Measurements from ENCODE around the gene SLC25A4. TPM values are rescaled to one million over a fixed set of nuclear protein-coding genes. Genes with fewer than 3 reads are reported as not detected.

SLC25A4 gene
- total RNA-seq, 4 donors from 2014 or later, result 135 to 158 (median 140) TPM

DNA sequence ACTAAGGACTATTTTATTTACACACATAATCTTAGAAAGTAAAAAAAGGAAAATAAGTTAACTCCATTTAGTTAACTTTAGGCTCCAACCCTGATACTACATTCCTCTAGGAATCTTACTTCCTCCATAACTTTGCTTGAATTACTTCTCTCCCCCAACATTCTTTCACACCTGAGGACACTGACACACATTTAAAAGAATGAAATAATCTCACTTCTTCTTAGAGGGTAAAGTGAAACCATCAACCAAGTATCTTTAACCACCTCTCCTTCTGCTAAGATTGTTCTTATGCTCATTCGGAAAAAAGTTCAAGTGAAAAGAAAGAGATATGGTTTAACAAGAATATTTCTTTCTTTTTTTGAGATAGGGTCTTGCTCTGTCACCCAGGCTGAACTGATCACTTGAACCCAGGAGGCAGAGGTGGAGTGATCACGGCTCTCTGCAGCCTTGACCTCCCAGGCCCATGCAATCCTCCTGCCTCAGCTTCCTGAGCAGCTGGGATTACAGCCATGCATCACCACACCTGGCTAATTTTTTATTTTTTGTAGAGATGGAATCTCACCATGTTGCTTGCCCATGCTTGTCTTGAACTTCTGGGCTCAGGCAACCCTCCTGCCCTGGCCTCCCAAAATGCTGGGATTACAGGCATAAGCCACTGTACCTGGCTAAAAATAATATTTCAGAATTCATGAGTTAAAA is 28.5 kb downstream of the SLC25A4 start:
- DNase-seq (ENCODE audit: extremely low spot score), result no peak
- 98% methylated on average over 2 of the region's 2 CpGs for WGBS
- H3K4me3 ChIP-seq, result no peak overlapping the region
- H3K4me1 ChIP-seq, result peaks cover 0 to 18% (median 10%) of the 10 kb centered on the region in 4 donors
- intact Hi-C loops (cut with DNase I), result no loop called here
- no peaks in the 10 kb centered on the region for H3K27me3 ChIP-seq
- no peak overlapping the region for H3K27ac ChIP-seq (replicated peaks in 1 of 4)
- H3K36me3 ChIP-seq, result peaks cover 3 to 37% (median 17%) of the 10 kb centered on the region in 4 donors
- TF ChIP-seq POLR2A (IDR thresholded peaks at IDR 0.05; ENCODE audit: low read depth) (no peak), EP300 (IDR thresholded peaks at IDR 0.05) (no peak)
- TF ChIP-seq, protein P1, sequence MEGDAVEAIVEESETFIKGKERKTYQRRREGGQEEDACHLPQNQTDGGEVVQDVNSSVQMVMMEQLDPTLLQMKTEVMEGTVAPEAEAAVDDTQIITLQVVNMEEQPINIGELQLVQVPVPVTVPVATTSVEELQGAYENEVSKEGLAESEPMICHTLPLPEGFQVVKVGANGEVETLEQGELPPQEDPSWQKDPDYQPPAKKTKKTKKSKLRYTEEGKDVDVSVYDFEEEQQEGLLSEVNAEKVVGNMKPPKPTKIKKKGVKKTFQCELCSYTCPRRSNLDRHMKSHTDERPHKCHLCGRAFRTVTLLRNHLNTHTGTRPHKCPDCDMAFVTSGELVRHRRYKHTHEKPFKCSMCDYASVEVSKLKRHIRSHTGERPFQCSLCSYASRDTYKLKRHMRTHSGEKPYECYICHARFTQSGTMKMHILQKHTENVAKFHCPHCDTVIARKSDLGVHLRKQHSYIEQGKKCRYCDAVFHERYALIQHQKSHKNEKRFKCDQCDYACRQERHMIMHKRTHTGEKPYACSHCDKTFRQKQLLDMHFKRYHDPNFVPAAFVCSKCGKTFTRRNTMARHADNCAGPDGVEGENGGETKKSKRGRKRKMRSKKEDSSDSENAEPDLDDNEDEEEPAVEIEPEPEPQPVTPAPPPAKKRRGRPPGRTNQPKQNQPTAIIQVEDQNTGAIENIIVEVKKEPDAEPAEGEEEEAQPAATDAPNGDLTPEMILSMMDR (IDR thresholded peaks at IDR 0.05), result no peak
- no peaks in the 10 kb centered on the region for H3K9me3 ChIP-seq

GRCh38 chr4:185179488-185179887 is 36.4 kb downstream of the SLC25A4 start:
- 90% methylated on average over 3 of the region's 3 CpGs for WGBS
- no peaks in the 10 kb centered on the region for H3K9me3 ChIP-seq
- intact Hi-C loops (cut with DNase I), result no loop called here

DNA sequence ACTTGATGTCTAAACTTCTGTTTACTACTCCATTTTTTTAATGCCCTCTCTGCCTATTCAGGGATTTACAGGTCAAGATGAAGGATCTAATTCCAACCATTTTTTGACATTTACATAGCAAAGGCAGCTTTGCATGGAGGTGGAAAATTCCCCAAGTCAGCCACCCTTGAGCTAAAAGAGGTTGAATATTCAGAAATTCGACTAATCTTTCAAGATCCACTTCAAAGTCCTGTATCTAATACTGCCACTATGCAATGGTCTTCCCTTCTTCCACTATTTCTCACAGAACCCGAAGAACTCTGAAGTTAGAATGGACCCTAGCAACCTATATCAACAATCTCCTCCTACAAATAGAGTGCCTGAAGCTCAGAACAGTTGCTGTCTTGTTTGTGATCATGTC is 39.2 kb downstream of the SLC25A4 start:
- WGBS, result 76% methylated on average over 2 of the region's 2 CpGs
- intact Hi-C loops (cut with DNase I), result loop anchor here (5.0 kb wide), 1 partner anchor 35 kb away; no protein-coding TSS in a partner anchor

More at GRCh38 chr4:185179488-185179887, 36.4 kb downstream of the SLC25A4 start:
- no peaks in the 10 kb centered on the region for H3K27me3 ChIP-seq
- no peak overlapping the region for H3K27ac ChIP-seq (replicated peaks in 1 of 4)
- TF ChIP-seq, protein P1 (IDR thresholded peaks at IDR 0.05), result no peak
- TF ChIP-seq POLR2A (IDR thresholded peaks at IDR 0.05; ENCODE audit: low read depth) (no peak), POLR2AphosphoS5 (IDR thresholded peaks at IDR 0.05) (no peak), EP300 (IDR thresholded peaks at IDR 0.05) (no peak)
- peaks cover 0 to 27% (median 6%) of the 10 kb centered on the region in 4 donors for H3K4me1 ChIP-seq
- DNase-seq (ENCODE audit: extremely low spot score), result no peak
- H3K36me3 ChIP-seq, result peaks cover 0 to 11% (median 5%) of the 10 kb centered on the region in 4 donors
- no peak overlapping the region for H3K4me3 ChIP-seq

DNA sequence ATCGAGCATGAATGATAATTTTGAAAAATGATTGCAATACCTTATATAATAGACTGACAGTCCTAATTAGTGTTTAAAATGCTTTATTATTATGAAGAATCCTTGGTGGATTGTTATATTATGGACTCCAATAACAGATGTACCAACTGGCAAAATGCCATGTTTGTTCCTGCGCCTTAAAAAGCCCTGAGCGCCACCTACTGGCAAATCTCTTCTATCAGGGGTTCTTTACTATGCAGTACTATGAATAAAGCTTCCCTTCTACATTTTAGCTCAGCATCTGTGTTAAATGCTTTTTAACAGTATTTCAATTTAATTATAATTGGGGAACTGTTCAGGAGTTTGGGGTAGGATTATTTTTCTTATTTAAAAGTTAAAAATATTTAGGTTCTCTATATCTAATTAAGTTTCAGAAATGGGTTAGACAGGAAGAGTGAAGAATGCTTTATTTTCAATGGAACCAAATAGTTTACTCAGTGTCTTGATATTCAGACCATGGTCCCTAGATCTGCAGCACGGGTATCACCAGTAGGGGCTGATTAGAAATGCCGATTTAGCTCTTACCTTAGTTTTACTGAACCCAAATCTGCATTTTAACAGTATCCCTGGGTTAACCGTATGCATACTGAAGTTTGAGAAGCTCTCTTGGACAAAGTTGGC is 40.7 kb downstream of the SLC25A4 start:
- H3K27ac ChIP-seq (replicated peaks in 1 of 4), result peak overlapping the region in 1 of 4 donors; percentile 16
- WGBS, result 46% methylated on average over 6 of the region's 6 CpGs
- intact Hi-C loops (cut with DNase I), result loop anchor here (5.0 kb wide), 1 partner anchor 36 kb away; no protein-coding TSS in a partner anchor
- peaks cover 0 to 13% (median 8%) of the 10 kb centered on the region in 4 donors for H3K36me3 ChIP-seq
- no peak for DNase-seq (ENCODE audit: extremely low spot score)
- H3K4me1 ChIP-seq, result peaks cover 0 to 34% (median 17%) of the 10 kb centered on the region in 4 donors
- H3K4me3 ChIP-seq, result no peak overlapping the region
- no peaks in the 10 kb centered on the region for H3K27me3 ChIP-seq
- TF ChIP-seq, protein P1 (IDR thresholded peaks at IDR 0.05), result peak; percentile 77 to 89 (median 79)
- no peak for TF ChIP-seq EP300 (IDR thresholded peaks at IDR 0.05)
- TF ChIP-seq POLR2AphosphoS5 (IDR thresholded peaks at IDR 0.05), result peak; percentile 20 to 58
- H3K9me3 ChIP-seq, result no peaks in the 10 kb centered on the region

More for the DNA sequence above, 39.2 kb downstream of the SLC25A4 start:
- DNase-seq (ENCODE audit: extremely low spot score), result no peak
- H3K36me3 ChIP-seq, result peaks cover 0 to under 1% (median 0%) of the 10 kb centered on the region in 4 donors
- no peaks in the 10 kb centered on the region for H3K27me3 ChIP-seq
- H3K27ac ChIP-seq (replicated peaks in 1 of 4), result no peak overlapping the region
- no peak overlapping the region for H3K4me3 ChIP-seq
- no peaks in the 10 kb centered on the region for H3K9me3 ChIP-seq
- peaks cover 0 to 31% (median 15%) of the 10 kb centered on the region in 4 donors for H3K4me1 ChIP-seq
- no peak for TF ChIP-seq POLR2A (IDR thresholded peaks at IDR 0.05; ENCODE audit: low read depth)
- TF ChIP-seq, protein P1 (IDR thresholded peaks at IDR 0.05), result no peak
- no peak for TF ChIP-seq POLR2AphosphoS5 (IDR thresholded peaks at IDR 0.05)
- no peak for TF ChIP-seq EP300 (IDR thresholded peaks at IDR 0.05)

Measured in esophagus muscularis mucosa (tissue), 4 donors.